HG02938 (cell line): ENCODE results near the gene SORCS3.

Experiments used
- ATAC-seq: cut with Tn5 transposase; IDR thresholded peaks from one replicate; pipeline ENCODE4 v1.9.1; 2021; ENCODE audit warnings: mild to moderate bottlenecking, moderate library complexity; ENCODE audit not compliant: unreplicated experiment

Gene SORCS3

GRCh38 chr10:104907521-104907920, 266.4 kb downstream of the SORCS3 start:
- no peak for ATAC-seq

DNA sequence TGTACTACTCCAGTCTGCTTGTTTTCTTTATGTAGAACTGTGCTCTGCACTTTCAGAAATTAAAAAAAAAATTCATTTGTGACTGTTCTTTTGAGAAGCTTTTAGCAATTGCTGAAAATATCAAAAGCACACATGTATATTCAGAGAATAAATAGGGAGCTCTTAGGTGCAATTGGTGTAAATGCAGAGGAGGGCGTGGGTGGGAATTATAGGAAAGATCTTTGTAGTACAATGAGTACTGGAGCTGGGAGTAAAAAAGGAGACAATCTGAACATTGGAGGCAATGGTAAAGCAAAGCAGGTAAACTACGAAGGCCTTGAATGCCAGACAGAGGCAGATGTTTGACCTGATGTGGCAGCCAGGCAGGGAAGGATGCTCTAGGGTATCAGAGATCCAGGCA, 267.5 kb downstream of the SORCS3 start:
- ATAC-seq = no peak

DNA sequence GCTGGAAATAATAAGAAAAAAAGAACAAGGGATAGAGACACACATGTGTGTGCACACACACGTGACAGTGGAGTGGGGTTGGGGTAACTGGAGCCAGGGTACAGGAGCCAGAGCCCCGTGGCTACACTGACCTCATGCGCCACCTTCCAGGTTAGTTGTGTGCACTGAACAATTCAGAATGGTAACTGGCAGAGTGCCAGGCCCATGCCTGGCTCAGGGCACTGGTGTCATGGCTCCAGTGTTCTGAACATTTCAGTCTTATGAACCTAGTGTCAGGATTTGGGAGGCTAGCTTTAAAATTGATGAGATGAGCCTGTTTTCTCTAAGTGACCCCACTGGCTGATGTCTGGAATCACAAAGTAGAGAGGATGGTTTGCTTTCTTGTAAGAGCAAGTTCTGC, 269.6 kb downstream of the SORCS3 start:
- ATAC-seq = no peak

GRCh38 chr10:104913390-104913789, 272.3 kb downstream of the SORCS3 start:
- no peak for ATAC-seq

DNA sequence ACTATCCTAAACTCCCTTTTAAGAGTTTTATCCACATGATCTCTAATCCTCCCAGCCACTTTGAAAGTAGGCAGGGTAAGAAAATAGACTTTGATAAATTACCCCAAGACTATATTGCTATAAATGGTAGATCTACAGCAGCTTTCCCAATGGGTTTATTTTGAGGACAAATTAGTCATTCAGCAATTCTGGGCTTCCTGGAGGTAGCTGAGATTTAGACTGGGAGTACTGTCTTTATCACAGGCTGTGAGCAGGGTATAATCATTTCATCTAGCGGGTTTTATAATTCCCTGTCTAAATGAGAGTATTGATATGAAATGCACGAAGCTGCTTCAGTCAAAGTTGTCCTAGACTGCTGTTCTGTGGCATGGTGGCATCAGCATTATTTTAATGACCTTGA, 279.4 kb downstream of the SORCS3 start:
- ATAC-seq = no peak

DNA sequence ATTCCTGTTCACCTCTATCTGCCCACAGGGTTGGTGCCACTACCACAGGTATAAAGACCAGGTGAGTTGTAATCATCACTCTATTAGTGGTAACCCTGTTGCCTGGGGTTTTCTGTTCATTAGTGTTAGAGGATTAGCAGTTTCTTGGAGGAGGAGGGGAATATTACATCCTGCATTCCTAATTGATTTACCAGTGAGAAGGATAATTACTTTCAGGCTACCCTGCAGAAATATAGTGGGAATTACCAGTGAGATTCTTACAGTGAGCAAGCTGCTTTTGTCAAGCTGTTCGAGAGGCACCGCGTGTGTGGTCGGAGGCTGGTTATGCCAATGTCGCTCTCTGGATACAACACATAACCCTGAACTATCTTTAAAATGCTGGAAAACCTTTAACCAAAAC, 280.7 kb downstream of the SORCS3 start:
- no peak for ATAC-seq

DNA sequence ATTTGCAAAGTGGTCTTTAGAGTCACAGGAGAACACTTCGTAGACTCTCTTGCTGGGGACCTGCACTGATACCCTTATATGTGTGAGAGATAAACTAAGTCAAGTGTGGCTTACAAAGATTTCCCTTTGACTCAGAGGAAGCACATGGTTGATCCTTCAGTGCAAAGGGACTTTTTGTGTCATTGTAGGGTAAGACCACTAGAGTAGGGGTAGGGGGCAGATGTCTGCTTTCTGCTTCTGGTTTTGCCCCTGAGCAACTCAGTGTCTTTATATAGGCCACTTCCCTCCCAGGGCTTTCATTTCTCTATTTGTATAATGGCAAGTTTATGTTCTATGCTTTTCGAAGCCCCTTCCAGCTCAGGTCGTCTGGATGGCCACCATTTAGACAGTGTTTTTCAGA, 281.7 kb downstream of the SORCS3 start:
- ATAC-seq = peak; percentile 83

DNA sequence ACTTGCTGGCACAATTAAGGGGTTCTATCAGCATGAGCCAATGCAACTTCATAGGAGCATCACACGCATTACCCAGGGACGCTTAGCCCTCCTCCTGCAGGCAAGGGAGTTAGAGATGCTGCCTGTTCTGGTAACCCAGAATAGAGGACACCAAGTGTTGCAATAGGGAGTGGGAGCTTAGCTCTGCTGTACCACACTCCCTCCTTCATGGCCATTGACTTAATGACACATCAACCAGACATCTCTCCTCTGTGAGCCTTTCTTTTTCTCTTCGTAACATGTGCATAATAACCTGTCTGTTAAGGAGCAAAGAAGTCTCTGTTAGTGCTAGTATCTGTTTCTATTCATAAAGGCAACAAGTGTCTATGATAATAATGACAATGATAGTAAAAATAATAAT, 282.4 kb downstream of the SORCS3 start:
- ATAC-seq = no peak

- ATAC-seq = no peak
Measured at GRCh38 chr10:104924101-104924795, 283.2 kb downstream of the SORCS3 start.

- ATAC-seq = no peak
Measured at GRCh38 chr10:104925232-104925851, 284.3 kb downstream of the SORCS3 start.

- ATAC-seq = no peak
Measured at GRCh38 chr10:104928734-104929133, 287.6 kb downstream of the SORCS3 start.

DNA sequence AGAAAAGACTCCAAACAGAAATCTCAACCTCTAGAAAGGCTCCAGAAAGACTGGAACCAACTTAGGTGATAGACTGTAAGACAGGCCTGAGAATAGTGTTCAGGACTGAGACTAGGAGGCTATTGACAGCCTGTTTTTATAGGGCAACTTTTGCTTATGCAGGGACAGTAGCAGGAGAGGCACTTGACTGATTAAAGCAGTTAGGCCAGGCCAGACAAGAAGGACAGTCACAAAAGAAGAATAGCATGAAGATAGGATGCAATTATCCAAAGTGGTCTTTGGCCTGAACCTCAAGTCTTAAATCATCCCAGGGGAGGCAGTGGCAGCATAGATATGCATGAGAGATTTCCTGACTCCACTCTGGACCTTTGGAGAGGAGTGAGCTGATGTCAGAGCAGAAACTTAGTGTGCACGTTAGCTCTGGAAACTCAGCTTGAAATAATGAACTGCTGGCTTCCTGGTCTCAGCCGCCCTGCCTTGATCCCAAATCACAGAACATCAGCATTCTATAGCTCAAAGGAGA, 290.6 kb downstream of the SORCS3 start:
- no peak for ATAC-seq

- no peak for ATAC-seq
Measured at GRCh38 chr10:104935656-104936055, 294.6 kb downstream of the SORCS3 start.

DNA sequence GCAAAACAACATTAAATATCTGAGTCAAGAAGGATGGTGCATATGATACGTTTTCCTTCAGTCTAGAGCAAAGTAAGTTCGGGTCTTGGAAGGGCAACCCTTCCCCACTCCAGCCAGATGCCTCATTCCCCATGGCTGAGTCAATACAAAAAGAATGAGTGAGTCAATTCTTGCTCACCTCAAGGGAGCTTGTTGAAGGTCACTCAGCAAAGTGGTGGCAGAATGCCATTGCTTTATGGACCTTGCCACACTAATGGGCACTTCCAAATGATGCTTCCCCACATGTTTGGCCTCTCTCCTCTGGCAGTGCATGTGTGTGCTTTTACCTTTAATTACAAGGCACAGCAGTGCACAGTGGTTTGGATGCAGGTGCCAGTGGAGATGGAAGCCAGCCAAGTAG, 296.5 kb downstream of the SORCS3 start:
- ATAC-seq = no peak

GRCh38 chr10:104938031-104938430, 296.9 kb downstream of the SORCS3 start:
- no peak for ATAC-seq

- ATAC-seq = no peak
Measured at GRCh38 chr10:104941662-104942061, 300.6 kb downstream of the SORCS3 start.

DNA sequence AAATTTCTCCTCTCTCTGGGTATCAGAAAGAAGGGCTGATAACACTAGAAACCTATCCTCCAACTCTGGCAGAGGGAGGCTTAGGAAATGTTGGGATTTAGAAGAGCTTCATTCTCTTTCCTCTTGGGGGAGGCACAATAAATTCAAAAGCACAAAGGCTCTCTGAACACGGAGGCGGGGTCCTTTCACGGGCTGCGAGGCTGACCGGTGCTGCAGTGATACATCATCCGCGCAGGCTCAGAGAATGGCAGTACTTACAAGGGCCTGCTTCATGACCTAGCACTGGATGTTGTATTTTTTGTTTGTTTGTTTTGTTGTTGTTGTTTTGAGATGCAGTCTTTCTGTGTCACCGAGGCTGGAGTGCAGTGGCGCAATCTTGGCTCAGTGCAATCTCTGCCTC, 306.2 kb downstream of the SORCS3 start:
- ATAC-seq = no peak

DNA sequence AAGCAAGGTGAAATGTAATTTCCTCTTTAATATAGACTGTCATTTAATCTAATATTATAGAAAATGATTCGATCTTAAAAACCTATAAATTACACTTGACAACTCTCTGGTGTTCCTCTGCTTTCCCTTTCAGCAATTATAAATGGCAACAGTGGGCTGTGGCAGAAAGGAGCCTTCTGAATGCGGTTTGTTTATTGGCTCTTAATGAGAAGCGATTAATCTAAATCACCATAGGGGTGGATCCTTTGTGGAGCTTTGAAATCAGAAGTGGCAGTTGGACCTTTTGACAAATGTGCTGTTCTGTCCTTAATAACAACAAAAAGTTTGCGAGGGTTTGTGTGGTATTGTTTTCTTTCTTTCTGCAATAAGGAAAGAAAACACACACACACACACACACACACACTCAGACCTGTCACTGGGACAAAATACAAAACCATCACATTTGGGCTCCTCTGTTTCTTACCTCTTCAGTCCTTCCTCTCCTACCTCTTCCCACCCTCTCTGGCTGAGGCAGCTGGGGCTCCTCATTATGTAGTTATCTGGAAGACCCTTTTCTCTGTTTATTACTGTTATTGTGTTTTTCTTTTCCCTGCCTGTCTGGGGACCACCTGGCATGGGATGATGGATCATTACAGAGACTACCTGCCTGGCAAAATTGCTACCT, 316.2 kb downstream of the SORCS3 start:
- no peak for ATAC-seq

DNA sequence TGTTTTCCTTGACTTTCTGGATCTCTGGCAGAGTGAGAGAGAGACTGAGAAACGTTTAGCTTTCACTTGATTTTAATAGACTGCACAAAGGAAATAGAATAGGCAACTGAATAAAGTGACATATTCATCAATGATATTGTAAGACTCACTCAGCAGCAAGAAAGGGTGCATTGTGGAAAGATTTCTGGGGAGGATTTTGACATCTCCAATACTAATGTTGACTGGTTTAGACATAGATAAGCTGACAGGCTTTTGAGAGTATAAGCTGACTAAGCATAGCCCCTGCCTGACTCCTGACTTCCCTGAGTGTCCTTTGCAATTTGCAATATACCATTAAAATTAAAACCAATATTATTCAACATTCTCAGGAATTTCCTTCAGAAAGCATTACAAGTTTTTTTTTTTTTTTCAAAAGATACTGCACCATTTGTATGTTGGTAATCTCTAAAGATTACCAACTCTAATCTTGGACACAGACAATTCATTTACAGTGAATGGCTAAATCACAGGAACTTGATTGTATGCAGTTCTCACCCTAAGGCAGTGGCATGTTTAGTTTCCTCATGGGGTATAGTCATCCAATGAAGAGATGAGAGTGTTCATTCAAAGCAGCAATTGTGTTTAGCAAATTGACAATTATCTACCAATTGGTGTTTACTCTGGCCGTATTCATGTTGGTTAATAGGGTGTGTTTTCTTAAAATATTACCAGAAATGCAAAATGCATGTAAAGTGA, 325.6 kb downstream of the SORCS3 start:
- no peak for ATAC-seq

- no peak for ATAC-seq
Measured at GRCh38 chr10:104980368-104980767, 339.3 kb downstream of the SORCS3 start.

- no peak for ATAC-seq
Measured at GRCh38 chr10:104981995-104982394, 340.9 kb downstream of the SORCS3 start.
